ENCODE results near the gene PBX2. TPM values are rescaled to one million over a fixed set of nuclear protein-coding genes. Genes with fewer than 3 reads are reported as not detected.

The PBX2 gene
- total and polyA plus RNA-seq, 10 of the 15 experiments (the other 5 are each of a cell fraction or from before 2014, with no cell fraction given) = 0.84 to 66.5 (median 20.6) TPM

Small RNAs within 50 kb of the gene (microRNA-seq; reads per million reads assigned to microRNA genes)
- 0.56 reads per million for gene MIR6721
- gene MIR6833 = not detected

Small RNAs within 50 kb of the gene (small RNA-seq; reads per million reads assigned to genes)
- gene AL662884.1 (not detected), gene MIR6833 (not detected)

Other genes starting within 250 kb of the PBX2 start
Only the 7 nearest of the 21 such genes appear.
- 21.7 and 25.5 TPM in 2 replicates for gene PPT2, start 36.1 kb downstream of the PBX2 start, total RNA-seq (2014; rRNA removed)
- gene PPT2, start 36.1 kb downstream of the PBX2 start, total RNA-seq (2014; rRNA removed; fragmentation: Illumina TruSeq; extraction: Trizol) = 2.7 and 2.9 TPM in 2 replicates
- 7.3 and 7.9 TPM in 2 replicates for gene PPT2, start 36.1 kb downstream of the PBX2 start, total RNA-seq (2021)
- gene PPT2, start 36.1 kb downstream of the PBX2 start, polyA plus RNA-seq (2011; rRNA removed) = 4.2 and 6.9 TPM in 2 replicates
- gene PPT2, start 36.1 kb downstream of the PBX2 start, polyA plus RNA-seq (2014; fragmentation: Illumina TruSeq; extraction: Trizol) = 6.3 and 6.7 TPM in 2 replicates
- gene PPT2, start 36.1 kb downstream of the PBX2 start, polyA plus RNA-seq (2014; fragmentation: Nextera tagmentation; extraction: Ambion mirVana) = 1 to 10 TPM; 1.3 to 2.5 TPM
- 6.8 and 7.6 TPM in 2 replicates for gene PPT2, start 36.1 kb downstream of the PBX2 start, polyA plus RNA-seq (2014; rRNA removed)
- gene PPT2, start 36.1 kb downstream of the PBX2 start, polyA plus RNA-seq (2016; fragmentation: Nextera tagmentation; extraction: Ambion mirVana) = 1 to 10 TPM; 3.4 to 4.8 TPM
- gene EGFL8, start 25.6 kb downstream of the PBX2 start, total RNA-seq (2014; rRNA removed) = 0.90 and 2.7 TPM in 2 replicates
- 0.60 and 1.9 TPM in 2 replicates for gene EGFL8, start 25.6 kb downstream of the PBX2 start, total RNA-seq (2014; rRNA removed; fragmentation: Illumina TruSeq; extraction: Trizol)
- 2.6 and 3.0 TPM in 2 replicates for gene EGFL8, start 25.6 kb downstream of the PBX2 start, total RNA-seq (2021)
- 1.8 and 2.2 TPM in 2 replicates for gene EGFL8, start 25.6 kb downstream of the PBX2 start, polyA plus RNA-seq (2011; rRNA removed)
- gene EGFL8, start 25.6 kb downstream of the PBX2 start, polyA plus RNA-seq (2014; fragmentation: Illumina TruSeq; extraction: Trizol) = 2.3 and 6.0 TPM in 2 replicates
- under 1 TPM; 0.27 to 0.84 TPM for gene EGFL8, start 25.6 kb downstream of the PBX2 start, polyA plus RNA-seq (2014; fragmentation: Nextera tagmentation; extraction: Ambion mirVana)
- gene EGFL8, start 25.6 kb downstream of the PBX2 start, polyA plus RNA-seq (2014; rRNA removed) = 2.4 and 3.5 TPM in 2 replicates
- under 1 TPM; 0.07 to 0.28 TPM for gene EGFL8, start 25.6 kb downstream of the PBX2 start, polyA plus RNA-seq (2016; fragmentation: Nextera tagmentation; extraction: Ambion mirVana)
- 31.5 and 36.2 TPM in 2 replicates for gene AGPAT1, start 14.1 kb downstream of the PBX2 start, total RNA-seq (2014; rRNA removed)
- gene AGPAT1, start 14.1 kb downstream of the PBX2 start, total RNA-seq (2014; rRNA removed; fragmentation: Illumina TruSeq; extraction: Trizol) = 14.0 and 15.7 TPM in 2 replicates
- 31.5 and 34.7 TPM in 2 replicates for gene AGPAT1, start 14.1 kb downstream of the PBX2 start, total RNA-seq (2021)
- gene AGPAT1, start 14.1 kb downstream of the PBX2 start, polyA plus RNA-seq (2011; rRNA removed) = 10.5 and 26.8 TPM in 2 replicates
- gene AGPAT1, start 14.1 kb downstream of the PBX2 start, polyA plus RNA-seq (2014; fragmentation: Illumina TruSeq; extraction: Trizol) = 33.3 and 39.5 TPM in 2 replicates
- 10 to 100 TPM; 13.9 to 15.3 TPM for gene AGPAT1, start 14.1 kb downstream of the PBX2 start, polyA plus RNA-seq (2014; fragmentation: Nextera tagmentation; extraction: Ambion mirVana)
- 29.2 and 32.0 TPM in 2 replicates for gene AGPAT1, start 14.1 kb downstream of the PBX2 start, polyA plus RNA-seq (2014; rRNA removed)
- gene AGPAT1, start 14.1 kb downstream of the PBX2 start, polyA plus RNA-seq (2016; fragmentation: Nextera tagmentation; extraction: Ambion mirVana) = 10 to 100 TPM; 18.1 to 22.5 TPM
- 51.6 and 61.4 TPM in 2 replicates for gene RNF5, start 11.8 kb downstream of the PBX2 start, total RNA-seq (2014; rRNA removed)
- gene RNF5, start 11.8 kb downstream of the PBX2 start, total RNA-seq (2014; rRNA removed; fragmentation: Illumina TruSeq; extraction: Trizol) = 42.2 and 42.4 TPM in 2 replicates
- 51.6 and 52.1 TPM in 2 replicates for gene RNF5, start 11.8 kb downstream of the PBX2 start, total RNA-seq (2021)
- 75.2 and 75.6 TPM in 2 replicates for gene RNF5, start 11.8 kb downstream of the PBX2 start, polyA plus RNA-seq (2011; rRNA removed)
- gene RNF5, start 11.8 kb downstream of the PBX2 start, polyA plus RNA-seq (2014; fragmentation: Illumina TruSeq; extraction: Trizol) = 74.1 and 82.8 TPM in 2 replicates
- 10 to 100 TPM; 31.4 to 42.0 TPM for gene RNF5, start 11.8 kb downstream of the PBX2 start, polyA plus RNA-seq (2014; fragmentation: Nextera tagmentation; extraction: Ambion mirVana)
- gene RNF5, start 11.8 kb downstream of the PBX2 start, polyA plus RNA-seq (2014; rRNA removed) = 72.6 and 74.1 TPM in 2 replicates
- gene RNF5, start 11.8 kb downstream of the PBX2 start, polyA plus RNA-seq (2016; fragmentation: Nextera tagmentation; extraction: Ambion mirVana) = 100 to 1,000 TPM; 105 to 114 TPM
- 2.9 and 3.7 TPM in 2 replicates for gene AGER, start 5.9 kb downstream of the PBX2 start, total RNA-seq (2014; rRNA removed)
- gene AGER, start 5.9 kb downstream of the PBX2 start, total RNA-seq (2014; rRNA removed; fragmentation: Illumina TruSeq; extraction: Trizol) = 3.1 and 3.8 TPM in 2 replicates
- 15.4 and 15.7 TPM in 2 replicates for gene AGER, start 5.9 kb downstream of the PBX2 start, total RNA-seq (2021)
- 8.7 and 9.1 TPM in 2 replicates for gene AGER, start 5.9 kb downstream of the PBX2 start, polyA plus RNA-seq (2011; rRNA removed)
- 6.1 and 9.6 TPM in 2 replicates for gene AGER, start 5.9 kb downstream of the PBX2 start, polyA plus RNA-seq (2014; fragmentation: Illumina TruSeq; extraction: Trizol)
- gene AGER, start 5.9 kb downstream of the PBX2 start, polyA plus RNA-seq (2014; fragmentation: Nextera tagmentation; extraction: Ambion mirVana) = 1 to 10 TPM; 1.1 to 3.9 TPM
- 14.5 and 18.2 TPM in 2 replicates for gene AGER, start 5.9 kb downstream of the PBX2 start, polyA plus RNA-seq (2014; rRNA removed)
- gene AGER, start 5.9 kb downstream of the PBX2 start, polyA plus RNA-seq (2016; fragmentation: Nextera tagmentation; extraction: Ambion mirVana) = 1 to 10 TPM; 2.2 to 3.0 TPM
- 117 and 133 TPM in 2 replicates for gene GPSM3, start 2.4 kb upstream of the PBX2 start, total RNA-seq (2014; rRNA removed)
- gene GPSM3, start 2.4 kb upstream of the PBX2 start, total RNA-seq (2014; rRNA removed; fragmentation: Illumina TruSeq; extraction: Trizol) = 63.7 and 71.6 TPM in 2 replicates
- 131 TPM in 2 replicates for gene GPSM3, start 2.4 kb upstream of the PBX2 start, total RNA-seq (2021)
- gene GPSM3, start 2.4 kb upstream of the PBX2 start, polyA plus RNA-seq (2011; rRNA removed) = 65.3 and 131 TPM in 2 replicates
- 60.2 and 104 TPM in 2 replicates for gene GPSM3, start 2.4 kb upstream of the PBX2 start, polyA plus RNA-seq (2014; fragmentation: Illumina TruSeq; extraction: Trizol)
- gene GPSM3, start 2.4 kb upstream of the PBX2 start, polyA plus RNA-seq (2014; fragmentation: Nextera tagmentation; extraction: Ambion mirVana) = 10 to 100 TPM; 22.0 to 61.9 TPM
- 112 and 144 TPM in 2 replicates for gene GPSM3, start 2.4 kb upstream of the PBX2 start, polyA plus RNA-seq (2014; rRNA removed)
- gene GPSM3, start 2.4 kb upstream of the PBX2 start, polyA plus RNA-seq (2016; fragmentation: Nextera tagmentation; extraction: Ambion mirVana) = 100 to 1,000 TPM; 114 to 137 TPM
- gene NOTCH4, start 33.9 kb upstream of the PBX2 start, total RNA-seq (2014; rRNA removed) = 1.1 and 1.7 TPM in 2 replicates
- 0.83 and 1.1 TPM in 2 replicates for gene NOTCH4, start 33.9 kb upstream of the PBX2 start, total RNA-seq (2014; rRNA removed; fragmentation: Illumina TruSeq; extraction: Trizol)
- 1.7 and 1.8 TPM in 2 replicates for gene NOTCH4, start 33.9 kb upstream of the PBX2 start, total RNA-seq (2021)
- 3.0 and 3.3 TPM in 2 replicates for gene NOTCH4, start 33.9 kb upstream of the PBX2 start, polyA plus RNA-seq (2011; rRNA removed)
- 0.78 and 1.1 TPM in 2 replicates for gene NOTCH4, start 33.9 kb upstream of the PBX2 start, polyA plus RNA-seq (2014; fragmentation: Illumina TruSeq; extraction: Trizol)
- gene NOTCH4, start 33.9 kb upstream of the PBX2 start, polyA plus RNA-seq (2014; fragmentation: Nextera tagmentation; extraction: Ambion mirVana) = under 1 TPM; 0.66 to 0.77 TPM
- gene NOTCH4, start 33.9 kb upstream of the PBX2 start, polyA plus RNA-seq (2014; rRNA removed) = 1.6 and 2.3 TPM in 2 replicates
- 1 to 10 TPM; 1.6 to 3.2 TPM for gene NOTCH4, start 33.9 kb upstream of the PBX2 start, polyA plus RNA-seq (2016; fragmentation: Nextera tagmentation; extraction: Ambion mirVana)